Common myeloid progenitor, CD34-positive (primary cell): ENCODE data around the gene CD6.

Source experiments
- CTCF ChIA-PET: fragments of 350-600 bp; sonication (Branson Sonifier 250); formaldehyde crosslinking; loops from one replicate; lab custom pipeline; 2021; ENCODE audit warnings: antibody characterized with exemption; lab: Charles Lee
- POLR2A ChIA-PET: fragments of 350-600 bp; sonication (Branson Sonifier 250); formaldehyde crosslinking; loops from one replicate; lab custom pipeline; 2021; ENCODE audit warnings: antibody characterized with exemption; lab: Charles Lee
- DNase-seq, 3 donors: peaks; one replicate each; pipeline versions ENCODE4 v3.0.0 to v3.0.0-alpha.2; 2013
- H3K27ac ChIP-seq, 2 experiments: 1 replicate in 1 of 2; 2 replicates in 1 of 2; pipeline ENCODE4 v1.7.0; 2013; ENCODE audit warnings: inconsistent platforms in 2 of 2, low read length in 2 of 2, mild to moderate bottlenecking in 2 of 2, low read depth in 1 of 2, moderate library complexity in 1 of 2; ENCODE audit not compliant: severe bottlenecking in 2 of 2, insufficient read depth in 1 of 2, poor library complexity in 1 of 2
- H3K27me3 ChIP-seq, 5 experiments: replicated peaks in 2 of 5; 1 replicate in 3 of 5; 2 replicates in 2 of 5; pipeline versions ENCODE4 v1.6.1 to v1.7.0; 2013; ENCODE audit warnings: low read length in 4 of 5, mild to moderate bottlenecking in 2 of 5, moderate library complexity in 2 of 5, inconsistent platforms in 1 of 5; ENCODE audit not compliant: insufficient read depth in 5 of 5, control insufficient read depth in 4 of 5
- H3K36me3 ChIP-seq, 4 experiments: 1 replicate in 2 of 4; 2 replicates in 2 of 4; pipeline versions ENCODE4 v1.6.1 to v1.7.0; 2013; ENCODE audit warnings: low read length in 3 of 4, control low read depth in 1 of 4, mild to moderate bottlenecking in 1 of 4; ENCODE audit not compliant: control insufficient read depth in 4 of 4, insufficient read depth in 4 of 4
- H3K4me1 ChIP-seq, 4 experiments: 1 replicate in 3 of 4; 2 replicates in 1 of 4; pipeline versions ENCODE4 v1.6.1 to v1.7.1; 2013; ENCODE audit warnings: low read length in 3 of 4, mild to moderate bottlenecking in 3 of 4, control low read depth in 1 of 4, inconsistent platforms in 1 of 4, moderate library complexity in 1 of 4; ENCODE audit not compliant: control insufficient read depth in 4 of 4, insufficient read depth in 4 of 4; ENCODE audit errors: control extremely low read depth in 1 of 4
- H3K4me3 ChIP-seq, 7 experiments: 1 replicate in 4 of 7; 2 replicates in 3 of 7; pipeline versions ENCODE4 v1.5.1 to v1.7.0; 2013; ENCODE audit warnings: mild to moderate bottlenecking in 7 of 7, low read length in 6 of 7, moderate library complexity in 6 of 7, inconsistent platforms in 2 of 7, low read depth in 2 of 7, control low read depth in 1 of 7; ENCODE audit not compliant: insufficient read depth in 4 of 7, control insufficient read depth in 1 of 7; ENCODE audit errors: extremely low read depth in 1 of 7
- H3K9me3 ChIP-seq, 5 experiments: 1 replicate in 4 of 5; 2 replicates in 1 of 5; pipeline versions ENCODE4 v1.6.1 to v1.7.1; 2013; ENCODE audit warnings: low read length in 4 of 5, mild to moderate bottlenecking in 2 of 5, inconsistent platforms in 1 of 5, low read depth in 1 of 5, moderate library complexity in 1 of 5; ENCODE audit not compliant: control insufficient read depth in 4 of 5, insufficient read depth in 2 of 5; ENCODE audit errors: control extremely low read depth in 1 of 5
- WGBS: methylation state at CpG from one replicate; pipeline ENCODE4 v1.1.5; 2013; ENCODE audit not compliant: insufficient coverage; 5-methylcytosine and 5-hydroxymethylcytosine counted together

CD6 gene

DNA sequence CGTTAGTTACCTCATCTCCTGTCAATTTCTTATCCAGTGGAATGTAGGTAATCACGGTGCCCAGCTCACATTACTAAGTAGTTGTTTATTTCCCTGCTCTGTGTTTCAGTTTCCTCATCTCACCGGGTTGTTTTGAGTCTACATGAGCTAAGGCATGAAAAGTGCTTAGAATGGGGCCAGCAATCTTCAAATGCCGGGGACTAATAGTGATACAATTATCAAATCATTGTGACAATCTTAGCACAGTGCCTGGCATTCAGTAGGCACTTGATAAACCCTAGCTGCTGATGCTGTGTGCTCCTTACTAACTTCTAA, 77.5 kb downstream of the CD6 start:
- 91% methylated on average over 4 of the region's 4 CpGs for WGBS
- H3K27me3 ChIP-seq = no peaks in the 10 kb centered on the region

GRCh38 chr11:61049859-61050258, 78.4 kb downstream of the CD6 start:
- Histone ChIP-seq H3K36me3 (no peaks in the 10 kb centered on the region), H3K4me3 (no peak overlapping the region), H3K9me3 (no peaks in the 10 kb centered on the region), H3K27me3 (no peaks in the 10 kb centered on the region), H3K27ac (no peak overlapping the region), H3K4me1 (peaks cover 0 to 6% (median 0%) of the 10 kb centered on the region in 4 experiments)
- ChIA-PET CTCF (interaction anchor here (1.0 kb wide), 1 partner anchor 92 kb away, joined by 3 read pairs; no protein-coding TSS in a partner anchor), POLR2A (no interaction called here)
- 30% methylated on average over 2 of the region's 2 CpGs for WGBS
- no peak for DNase-seq

More for the DNA sequence above, 77.5 kb downstream of the CD6 start:
- Histone ChIP-seq H3K4me1 (peaks cover 0 to 6% (median 0%) of the 10 kb centered on the region in 4 experiments), H3K36me3 (no peaks in the 10 kb centered on the region), H3K9me3 (no peaks in the 10 kb centered on the region), H3K27ac (no peak overlapping the region), H3K4me3 (no peak overlapping the region)
- POLR2A ChIA-PET = no interaction called here
- DNase-seq = no peak
- CTCF ChIA-PET = interaction anchor here (0.6 to 1.0 kb wide), 2 partner anchors 36 to 93 kb away, joined by 3 read pairs; no protein-coding TSS in a partner anchor

GRCh38 chr11:61052182-61052972, 80.9 kb downstream of the CD6 start:
- POLR2A ChIA-PET = interaction anchor here (0.6 kb wide), 1 partner anchor 28 kb away, joined by 3 read pairs; no protein-coding TSS in a partner anchor

DNA sequence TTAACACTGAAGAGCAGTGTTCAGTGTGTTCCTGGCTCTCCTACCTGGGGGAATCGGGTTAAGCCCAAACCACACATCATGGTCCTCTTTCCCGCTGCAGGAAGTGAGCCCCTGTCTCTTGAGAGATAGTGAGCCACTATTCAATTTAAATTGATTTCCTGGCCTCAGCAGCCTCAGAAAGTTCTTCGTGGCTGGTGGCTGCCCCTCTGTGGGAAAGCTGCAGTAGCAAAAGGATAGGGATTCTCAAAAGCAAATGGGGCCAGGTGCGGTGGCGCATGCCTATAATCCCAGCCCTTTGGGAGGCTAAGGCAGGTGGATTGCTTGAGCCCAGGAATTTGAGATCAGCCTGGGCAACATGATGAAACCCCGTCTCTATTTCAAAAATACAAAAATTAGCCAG, 81.7 kb downstream of the CD6 start:
- Histone ChIP-seq H3K27me3 (no peaks in the 10 kb centered on the region), H3K36me3 (no peaks in the 10 kb centered on the region), H3K9me3 (no peaks in the 10 kb centered on the region), H3K27ac (no peak overlapping the region), H3K4me3 (no peak overlapping the region), H3K4me1 (peaks cover 0 to 6% (median 0%) of the 10 kb centered on the region in 4 experiments)
- DNase-seq = no peak
- POLR2A ChIA-PET = no interaction called here
- WGBS = 71% methylated on average over 5 of the region's 6 CpGs
- CTCF ChIA-PET = interaction anchor here (0.8 to 2.9 kb wide), 2 partner anchors 11 to 17 kb away, joined by 4 to 9 read pairs; no protein-coding TSS in a partner anchor

More at GRCh38 chr11:61052182-61052972, 80.9 kb downstream of the CD6 start:
- Histone ChIP-seq H3K4me3 (no peak overlapping the region), H3K27ac (no peak overlapping the region), H3K36me3 (no peaks in the 10 kb centered on the region), H3K27me3 (no peaks in the 10 kb centered on the region), H3K9me3 (no peaks in the 10 kb centered on the region), H3K4me1 (peaks cover 0 to 6% (median 0%) of the 10 kb centered on the region in 4 experiments)
- 99% methylated on average over 10 of the region's 13 CpGs for WGBS
- no peak for DNase-seq
- CTCF ChIA-PET = interaction anchor here (0.8 to 2.9 kb wide), 2 partner anchors 10 to 16 kb away, joined by 4 to 9 read pairs; no protein-coding TSS in a partner anchor

DNA sequence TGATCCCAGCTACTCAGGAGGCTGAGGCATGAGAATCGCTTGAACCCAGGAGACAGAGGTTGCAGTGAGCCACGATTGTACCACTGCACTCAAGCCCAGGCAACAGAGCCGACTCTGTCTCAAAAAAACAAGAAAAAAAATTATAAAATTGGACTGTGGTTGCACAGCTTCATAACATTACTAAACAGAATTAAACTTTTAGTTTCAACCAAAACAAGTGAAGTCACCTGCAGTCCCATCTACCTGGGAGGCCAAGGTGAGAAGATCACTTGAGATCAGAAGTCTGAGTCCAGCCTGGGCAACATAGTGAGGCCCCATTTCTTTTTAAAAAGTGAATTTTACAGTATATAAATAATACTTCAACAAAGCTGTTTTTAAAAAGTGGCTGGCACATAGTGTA, 83.0 kb downstream of the CD6 start:
- Histone ChIP-seq H3K36me3 (no peaks in the 10 kb centered on the region), H3K9me3 (no peaks in the 10 kb centered on the region), H3K4me3 (no peak overlapping the region), H3K4me1 (peaks cover 0 to 6% (median 0%) of the 10 kb centered on the region in 4 experiments), H3K27ac (no peak overlapping the region), H3K27me3 (no peaks in the 10 kb centered on the region)
- POLR2A ChIA-PET = interaction anchor here (0.6 kb wide), 1 partner anchor 77 kb away, joined by 3 read pairs; no protein-coding TSS in a partner anchor
- WGBS = 90% methylated on average over 2 of the region's 3 CpGs
- CTCF ChIA-PET = no interaction called here
- DNase-seq = no peak

- DNase-seq = no peak
- no peaks in the 10 kb centered on the region for H3K36me3 ChIP-seq
- peaks cover 0 to 1% (median 0%) of the 10 kb centered on the region in 4 experiments for H3K4me1 ChIP-seq
- H3K9me3 ChIP-seq = no peaks in the 10 kb centered on the region
- no peak overlapping the region for H3K4me3 ChIP-seq
- ChIA-PET POLR2A (interaction anchor here (0.6 kb wide), 1 partner anchor 76 kb away, joined by 3 read pairs; no protein-coding TSS in a partner anchor), CTCF (no interaction called here)
- WGBS = 97% methylated on average over 15 of the region's 16 CpGs
- H3K27me3 ChIP-seq = no peaks in the 10 kb centered on the region
- no peak overlapping the region for H3K27ac ChIP-seq
These were observed 83.6 kb downstream of the CD6 start for GRCh38 chr11:61054927-61055562.

DNA sequence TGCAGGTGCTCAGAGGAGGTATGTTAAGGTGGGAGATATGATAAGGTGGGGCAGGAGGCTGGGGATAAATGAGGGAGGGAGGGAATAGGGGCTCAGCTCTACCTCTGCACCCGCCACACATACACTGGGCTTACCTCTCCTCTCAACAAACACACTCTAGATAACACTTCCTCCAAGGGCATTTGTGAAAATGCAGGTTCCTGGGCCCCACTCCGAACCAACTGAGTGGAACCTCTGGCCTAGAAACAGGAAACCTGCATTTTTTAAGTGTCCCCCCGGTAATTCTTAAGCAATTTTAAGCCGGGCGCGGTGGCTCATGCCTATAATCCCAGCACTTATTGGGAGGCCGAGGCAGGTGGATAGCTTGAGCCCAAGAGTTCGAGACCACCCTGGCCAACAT, 84.3 kb downstream of the CD6 start:
- no peak for DNase-seq
- WGBS = 100% methylated on average over 2 of the region's 8 CpGs
- Histone ChIP-seq H3K27me3 (no peaks in the 10 kb centered on the region), H3K4me1 (no peaks in the 10 kb centered on the region), H3K9me3 (no peaks in the 10 kb centered on the region), H3K4me3 (no peak overlapping the region), H3K27ac (no peak overlapping the region), H3K36me3 (no peaks in the 10 kb centered on the region)
- ChIA-PET CTCF (no interaction called here), POLR2A (no interaction called here)
